Measurements from ENCODE around the gene INTS2.

Gene INTS2, protein sequence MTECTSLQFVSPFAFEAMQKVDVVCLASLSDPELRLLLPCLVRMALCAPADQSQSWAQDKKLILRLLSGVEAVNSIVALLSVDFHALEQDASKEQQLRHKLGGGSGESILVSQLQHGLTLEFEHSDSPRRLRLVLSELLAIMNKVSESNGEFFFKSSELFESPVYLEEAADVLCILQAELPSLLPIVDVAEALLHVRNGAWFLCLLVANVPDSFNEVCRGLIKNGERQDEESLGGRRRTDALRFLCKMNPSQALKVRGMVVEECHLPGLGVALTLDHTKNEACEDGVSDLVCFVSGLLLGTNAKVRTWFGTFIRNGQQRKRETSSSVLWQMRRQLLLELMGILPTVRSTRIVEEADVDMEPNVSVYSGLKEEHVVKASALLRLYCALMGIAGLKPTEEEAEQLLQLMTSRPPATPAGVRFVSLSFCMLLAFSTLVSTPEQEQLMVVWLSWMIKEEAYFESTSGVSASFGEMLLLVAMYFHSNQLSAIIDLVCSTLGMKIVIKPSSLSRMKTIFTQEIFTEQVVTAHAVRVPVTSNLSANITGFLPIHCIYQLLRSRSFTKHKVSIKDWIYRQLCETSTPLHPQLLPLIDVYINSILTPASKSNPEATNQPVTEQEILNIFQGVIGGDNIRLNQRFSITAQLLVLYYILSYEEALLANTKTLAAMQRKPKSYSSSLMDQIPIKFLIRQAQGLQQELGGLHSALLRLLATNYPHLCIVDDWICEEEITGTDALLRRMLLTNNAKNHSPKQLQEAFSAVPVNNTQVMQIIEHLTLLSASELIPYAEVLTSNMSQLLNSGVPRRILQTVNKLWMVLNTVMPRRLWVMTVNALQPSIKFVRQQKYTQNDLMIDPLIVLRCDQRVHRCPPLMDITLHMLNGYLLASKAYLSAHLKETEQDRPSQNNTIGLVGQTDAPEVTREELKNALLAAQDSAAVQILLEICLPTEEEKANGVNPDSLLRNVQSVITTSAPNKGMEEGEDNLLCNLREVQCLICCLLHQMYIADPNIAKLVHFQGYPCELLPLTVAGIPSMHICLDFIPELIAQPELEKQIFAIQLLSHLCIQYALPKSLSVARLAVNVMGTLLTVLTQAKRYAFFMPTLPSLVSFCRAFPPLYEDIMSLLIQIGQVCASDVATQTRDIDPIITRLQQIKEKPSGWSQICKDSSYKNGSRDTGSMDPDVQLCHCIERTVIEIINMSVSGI

GRCh38 chr17:61927208-61928100, at the start of gene INTS2:
TSS of gene INTS2 (minus strand) at chr17:61927982. CDS start at chr17:61926644, 1,338 bp downstream.
- TF ChIP-seq, protein P1, sequence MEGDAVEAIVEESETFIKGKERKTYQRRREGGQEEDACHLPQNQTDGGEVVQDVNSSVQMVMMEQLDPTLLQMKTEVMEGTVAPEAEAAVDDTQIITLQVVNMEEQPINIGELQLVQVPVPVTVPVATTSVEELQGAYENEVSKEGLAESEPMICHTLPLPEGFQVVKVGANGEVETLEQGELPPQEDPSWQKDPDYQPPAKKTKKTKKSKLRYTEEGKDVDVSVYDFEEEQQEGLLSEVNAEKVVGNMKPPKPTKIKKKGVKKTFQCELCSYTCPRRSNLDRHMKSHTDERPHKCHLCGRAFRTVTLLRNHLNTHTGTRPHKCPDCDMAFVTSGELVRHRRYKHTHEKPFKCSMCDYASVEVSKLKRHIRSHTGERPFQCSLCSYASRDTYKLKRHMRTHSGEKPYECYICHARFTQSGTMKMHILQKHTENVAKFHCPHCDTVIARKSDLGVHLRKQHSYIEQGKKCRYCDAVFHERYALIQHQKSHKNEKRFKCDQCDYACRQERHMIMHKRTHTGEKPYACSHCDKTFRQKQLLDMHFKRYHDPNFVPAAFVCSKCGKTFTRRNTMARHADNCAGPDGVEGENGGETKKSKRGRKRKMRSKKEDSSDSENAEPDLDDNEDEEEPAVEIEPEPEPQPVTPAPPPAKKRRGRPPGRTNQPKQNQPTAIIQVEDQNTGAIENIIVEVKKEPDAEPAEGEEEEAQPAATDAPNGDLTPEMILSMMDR (IDR thresholded peaks at IDR 0.05; ENCODE audit: low read depth, low read length, missing control alignments) = no peak
- DNase-seq (ENCODE audit: low read depth) = peak; percentile 89
- H3K4me3 ChIP-seq (ENCODE audit: low read depth, low read length) = peak within 1 kb of the TSS; percentile 76

- no peak for DNase-seq (ENCODE audit: low read depth)
- no peak overlapping the region for H3K4me3 ChIP-seq (ENCODE audit: low read depth, low read length)
- TF ChIP-seq, protein P1 (IDR thresholded peaks at IDR 0.05; ENCODE audit: low read depth, low read length, missing control alignments) = no peak
These were observed 46.3 kb upstream of the INTS2 start for GRCh38 chr17:61974115-61974514.

DNA sequence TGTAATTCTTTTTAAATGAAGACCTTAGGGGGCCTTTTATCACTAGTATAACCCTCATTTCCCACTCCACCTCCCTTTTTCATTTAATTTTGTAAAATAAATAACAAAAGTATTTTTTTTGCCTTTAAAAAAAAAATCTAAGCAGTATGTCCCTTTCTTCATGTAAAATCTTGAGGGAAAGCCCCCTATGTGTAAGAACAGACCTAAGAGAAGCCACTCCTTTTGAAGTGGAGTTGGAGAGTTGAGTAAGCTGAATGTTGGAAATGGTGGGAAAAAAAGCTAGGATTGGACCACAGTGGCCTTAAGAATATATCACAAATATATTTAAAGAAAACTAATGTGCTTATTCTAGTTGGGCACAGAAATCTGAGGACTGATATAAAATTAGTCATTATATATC, 44.5 kb upstream of the INTS2 start:
- no peak overlapping the region for H3K4me3 ChIP-seq (ENCODE audit: low read depth, low read length)
- DNase-seq (ENCODE audit: low read depth) = no peak
- TF ChIP-seq, protein P1 (IDR thresholded peaks at IDR 0.05; ENCODE audit: low read depth, low read length, missing control alignments) = no peak

DNA sequence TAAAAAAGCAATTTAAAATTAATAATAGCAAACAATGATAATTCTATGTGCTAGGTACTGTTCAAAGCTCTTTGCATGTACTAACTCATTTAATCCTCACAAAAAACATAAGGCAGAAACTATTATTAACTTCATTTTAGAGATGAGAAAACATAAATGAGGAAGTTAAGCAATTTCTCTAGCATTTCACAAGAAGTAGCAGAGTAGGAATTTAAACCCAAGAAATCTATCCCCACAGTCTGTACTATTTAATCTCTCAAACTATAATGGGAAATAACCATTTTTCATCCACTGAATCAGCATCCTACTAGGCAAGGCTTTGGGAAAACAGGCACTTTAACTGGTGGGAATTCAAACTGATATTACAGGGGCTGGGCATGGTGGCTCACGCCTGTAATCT, 42.2 kb upstream of the INTS2 start:
- H3K4me3 ChIP-seq (ENCODE audit: low read depth, low read length) = no peak overlapping the region
- DNase-seq (ENCODE audit: low read depth) = no peak
- TF ChIP-seq, protein P1 (IDR thresholded peaks at IDR 0.05; ENCODE audit: low read depth, low read length, missing control alignments) = no peak

- H3K4me3 ChIP-seq (ENCODE audit: low read depth, low read length) = no peak overlapping the region
- TF ChIP-seq, protein P1 (IDR thresholded peaks at IDR 0.05; ENCODE audit: low read depth, low read length, missing control alignments) = no peak
- DNase-seq (ENCODE audit: low read depth) = no peak
These were observed 41.0 kb upstream of the INTS2 start for GRCh38 chr17:61968757-61969156.

- TF ChIP-seq, protein P1 (IDR thresholded peaks at IDR 0.05; ENCODE audit: low read depth, low read length, missing control alignments) = no peak
- no peak for DNase-seq (ENCODE audit: low read depth)
- no peak overlapping the region for H3K4me3 ChIP-seq (ENCODE audit: low read depth, low read length)
These were observed 39.9 kb upstream of the INTS2 start for GRCh38 chr17:61967729-61968128.
